PC-9 (cell line): Measurements from ENCODE around the gene DDX23. TPM values are rescaled to one million over a fixed set of nuclear protein-coding genes. Genes with fewer than 3 reads are reported as not detected.
A peak's percentile ranks its signal among the peaks of the same experiment; 100 is the strongest.

Experiments used
- BruUV-seq: library from RNA; stranded (reverse); fragments of 400-500 nt; replicated peaks from 2 replicates; lab custom pipeline; 2021; lab: Mats Ljungman, UMichigan
- CTCF ChIA-PET: fragments of 300-600 bp; sonication (Branson Sonifier 250); formaldehyde crosslinking; loops from one replicate; lab custom pipeline; 2022; ENCODE audit warnings: antibody characterized with exemption; lab: Charles Lee
- POLR2A ChIA-PET: fragments of 300-600 bp; sonication (Branson Sonifier 250); formaldehyde crosslinking; loops from one replicate; lab custom pipeline; 2022; ENCODE audit warnings: antibody characterized with exemption; ENCODE audit not compliant: unreplicated experiment; lab: Charles Lee
- DNase-seq, 2 experiments: peaks; one replicate each; pipeline versions ENCODE4 v3.0.0 to v3.0.0-alpha.2; 2015 to 2022; ENCODE audit warnings: mixed read lengths in 1 of 2
- H2AFZ ChIP-seq: fragments of 200-600 bp; sonication (generic); 2 replicates; pipeline ENCODE4 v1.8.1; 2017; ENCODE audit warnings: antibody characterized with exemption
- H3F3A ChIP-seq: fragments of 200-600 bp; sonication (generic); 2 replicates; pipeline ENCODE4 v1.8.1; 2017; ENCODE audit warnings: antibody characterized with exemption, mild to moderate bottlenecking, low read depth; ENCODE audit not compliant: insufficient read depth
- H3K27ac ChIP-seq: fragments of 200-600 bp; sonication (generic); 2 replicates; pipeline ENCODE4 v1.6.1; 2016; ENCODE audit warnings: mixed run types
- H3K27me3 ChIP-seq: fragments of 200-600 bp; sonication (generic); 2 replicates; pipeline ENCODE4 v1.6.1; 2016; ENCODE audit warnings: low read depth, mixed run types; ENCODE audit not compliant: insufficient read depth
- H3K36me3 ChIP-seq: fragments of 200-600 bp; sonication (generic); 2 replicates; pipeline ENCODE4 v1.6.1; 2016; ENCODE audit warnings: low read depth, mixed run types
- H3K4me1 ChIP-seq: fragments of 200-600 bp; sonication (generic); replicated peaks from 2 replicates; pipeline ENCODE4 v1.6.1; 2016; ENCODE audit warnings: mixed run types; ENCODE audit not compliant: insufficient read depth
- H3K4me2 ChIP-seq: fragments of 200-600 bp; sonication (generic); 2 replicates; pipeline ENCODE4 v1.6.1; 2017; ENCODE audit warnings: mixed run types
- H3K4me3 ChIP-seq: fragments of 200-600 bp; sonication (generic); 2 replicates; pipeline ENCODE4 v1.6.1; 2016; ENCODE audit warnings: mixed run types
- H3K79me2 ChIP-seq: fragments of 200-600 bp; sonication (generic); 2 replicates; pipeline ENCODE4 v1.6.1; 2017; ENCODE audit warnings: low read depth, mixed run types
- H3K9me2 ChIP-seq: fragments of 200-600 bp; sonication (generic); 2 replicates; pipeline ENCODE4 v1.8.1; 2017; ENCODE audit warnings: mild to moderate bottlenecking; ENCODE audit not compliant: insufficient read depth
- H3K9me3 ChIP-seq: fragments of 200-600 bp; sonication (generic); 2 replicates; pipeline ENCODE4 v1.8.1; 2016; ENCODE audit warnings: low read depth; ENCODE audit not compliant: insufficient read depth
- H4K20me1 ChIP-seq: fragments of 200-600 bp; sonication (generic); 2 replicates; pipeline ENCODE4 v1.8.1; 2017; ENCODE audit not compliant: insufficient read depth
- EZH2 ChIP-seq: fragments of 200-600 bp; sonication (generic); IDR thresholded peaks from 2 replicates; pipeline ENCODE4 v1.8.0; 2017; ENCODE audit warnings: antibody characterized with exemption, low read depth
- intact Hi-C: fragments of 100-400 bp; cut with micrococcal nuclease; formaldehyde crosslinking; loops from one replicate; pipeline ENCODE4 v1.10.0; 2022; ENCODE audit not compliant: unreplicated experiment
- total RNA-seq: library from RNA; stranded (reverse); gene quantifications from 2 replicates; pipeline ENCODE4 v1.2.3, GENCODE V29; 2021
- TF ChIP-seq, protein P1 (sequence below): fragments of 200-600 bp; sonication (generic); conservative IDR thresholded peaks from 2 replicates; pipeline ENCODE4 v1.6.1; 2017; ENCODE audit warnings: mixed run types, antibody characterized with exemption, mild to moderate bottlenecking, moderate library complexity

Gene DDX23
- total RNA-seq, 1 experiment from 2014 or later: 91.4 TPM

DNA sequence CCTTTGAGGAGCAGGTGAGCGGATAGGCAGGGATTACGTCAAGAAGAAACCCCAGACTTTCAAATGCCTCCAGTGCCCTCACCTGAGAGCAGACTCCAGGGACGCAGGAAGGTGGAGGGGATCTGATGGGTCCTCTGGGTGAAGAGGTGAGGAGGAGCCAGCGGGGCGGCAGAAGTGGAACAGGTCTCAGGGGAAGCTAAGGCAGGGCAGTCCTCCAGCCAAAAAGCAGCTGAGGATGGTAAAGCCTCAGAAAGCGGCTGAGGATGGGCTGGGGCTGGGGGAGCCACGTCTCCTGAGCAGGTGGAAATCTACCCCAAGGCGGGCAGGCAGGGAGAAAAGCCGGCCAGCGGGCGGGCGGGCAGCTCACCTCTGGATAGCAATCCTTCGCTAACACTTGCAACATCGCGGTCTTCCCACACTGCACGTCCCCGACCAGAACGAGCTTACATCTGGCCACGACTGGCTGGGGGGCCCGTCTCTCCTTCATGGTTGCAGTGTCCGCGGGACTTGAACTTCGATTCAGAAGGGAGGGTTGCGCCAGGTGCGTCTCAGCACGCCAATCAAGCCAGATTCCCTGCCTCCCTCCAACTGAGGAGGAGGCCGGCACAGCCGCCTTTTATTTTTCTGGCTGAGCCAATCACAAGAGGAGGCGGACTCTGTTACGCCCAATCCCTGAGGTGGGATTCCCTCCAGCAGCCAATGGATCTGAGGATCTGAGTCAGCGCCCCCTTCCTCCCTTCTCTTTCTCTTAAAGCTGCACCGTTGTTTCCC is 13.5 kb upstream of the DDX23 start, which contains the start of gene RND1:
Gene RND1 (minus strand): TSS at position 590 of the 771 bp plus-strand sequence. CDS start 103 bp downstream, at position 487.
- peak; percentile 83 to 87 for DNase-seq
- CTCF ChIA-PET: interaction anchor here (0.6 to 2.4 kb wide), 3 partner anchors 12 to 256 kb away, joined by 3 to 10 read pairs (median 9); no protein-coding TSS in a partner anchor
- 0 out of 2 replicates have a peak, but pooled peaks cover 5% of the 10 kb centered on the region for H3F3A ChIP-seq
- BruUV-seq: TSS peak; percentile 55
- TF ChIP-seq EZH2: no peak
- TF ChIP-seq, protein P1, sequence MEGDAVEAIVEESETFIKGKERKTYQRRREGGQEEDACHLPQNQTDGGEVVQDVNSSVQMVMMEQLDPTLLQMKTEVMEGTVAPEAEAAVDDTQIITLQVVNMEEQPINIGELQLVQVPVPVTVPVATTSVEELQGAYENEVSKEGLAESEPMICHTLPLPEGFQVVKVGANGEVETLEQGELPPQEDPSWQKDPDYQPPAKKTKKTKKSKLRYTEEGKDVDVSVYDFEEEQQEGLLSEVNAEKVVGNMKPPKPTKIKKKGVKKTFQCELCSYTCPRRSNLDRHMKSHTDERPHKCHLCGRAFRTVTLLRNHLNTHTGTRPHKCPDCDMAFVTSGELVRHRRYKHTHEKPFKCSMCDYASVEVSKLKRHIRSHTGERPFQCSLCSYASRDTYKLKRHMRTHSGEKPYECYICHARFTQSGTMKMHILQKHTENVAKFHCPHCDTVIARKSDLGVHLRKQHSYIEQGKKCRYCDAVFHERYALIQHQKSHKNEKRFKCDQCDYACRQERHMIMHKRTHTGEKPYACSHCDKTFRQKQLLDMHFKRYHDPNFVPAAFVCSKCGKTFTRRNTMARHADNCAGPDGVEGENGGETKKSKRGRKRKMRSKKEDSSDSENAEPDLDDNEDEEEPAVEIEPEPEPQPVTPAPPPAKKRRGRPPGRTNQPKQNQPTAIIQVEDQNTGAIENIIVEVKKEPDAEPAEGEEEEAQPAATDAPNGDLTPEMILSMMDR: no peak
- 0 out of 2 replicates have a peak, but pooled peaks cover 4% of the 10 kb centered on the region for H3K27me3 ChIP-seq
- peak within 1 kb of the TSS; percentile 89 for H3K4me2 ChIP-seq
- H2AFZ ChIP-seq: peak within 1 kb of the TSS; percentile 79
- H3K9me2 ChIP-seq: no peaks in the 10 kb centered on the region
- intact Hi-C loops: loop anchor here (1.0 kb wide), 1 partner anchor 17 kb away; no protein-coding TSS in a partner anchor
- no peaks in the 10 kb centered on the region for H4K20me1 ChIP-seq
- no peaks in the 10 kb centered on the region for H3K9me3 ChIP-seq
- no peaks in the 10 kb centered on the region for H3K79me2 ChIP-seq
- POLR2A ChIA-PET: interaction anchor here (0.5 to 0.7 kb wide), 7 partner anchors 16 to 648 kb away, joined by 4 to 15 read pairs (median 4); partner anchors contain the start of gene KANSL2
- H3K36me3 ChIP-seq: no peaks in the 10 kb centered on the region
- H3K4me1 ChIP-seq: peaks cover 22% of the 10 kb centered on the region
- 0 out of 2 replicates have a peak within 1 kb of the TSS, but pooled peaks have one; percentile 36 for H3K27ac ChIP-seq
- H3K4me3 ChIP-seq: peak within 1 kb of the TSS; percentile 56

DNA sequence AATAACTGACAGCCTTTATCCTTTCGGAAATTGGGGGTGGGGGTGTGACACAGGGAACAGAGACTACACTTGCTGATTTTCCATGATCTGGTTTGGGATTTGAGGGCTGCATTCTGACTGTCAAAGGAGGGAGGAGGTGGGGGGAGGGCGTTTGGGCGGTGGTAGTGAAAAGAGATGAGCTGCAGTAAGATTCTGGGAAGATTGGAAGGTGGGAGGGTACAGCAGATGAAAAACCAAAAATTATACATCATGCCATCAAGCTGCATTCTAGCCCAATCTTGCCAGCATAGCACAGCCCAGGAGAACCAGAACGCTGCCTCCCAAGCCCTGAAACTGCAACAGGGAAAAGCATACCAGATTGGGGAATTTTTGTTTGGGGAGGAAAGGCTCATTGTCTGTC is 11.3 kb upstream of the DDX23 start:
- Histone ChIP-seq H3K9me3 (no peaks in the 10 kb centered on the region), H3F3A (0 out of 2 replicates have a peak, but pooled peaks cover 5% of the 10 kb centered on the region), H3K4me1 (peaks cover 22% of the 10 kb centered on the region), H3K79me2 (no peaks in the 10 kb centered on the region), H3K27me3 (0 out of 2 replicates have a peak, but pooled peaks cover 4% of the 10 kb centered on the region), H3K36me3 (no peaks in the 10 kb centered on the region), H3K9me2 (no peaks in the 10 kb centered on the region), H3K4me2 (no peak overlapping the region), H4K20me1 (no peaks in the 10 kb centered on the region), H3K27ac (no peak overlapping the region), H3K4me3 (no peak overlapping the region), H2AFZ (no peak overlapping the region)
- no peak for TF ChIP-seq EZH2
- TF ChIP-seq, protein P1: no peak
- no peak for DNase-seq
- POLR2A ChIA-PET: interaction anchor here (0.6 kb wide), 1 partner anchor 20 kb away, joined by 3 read pairs; no protein-coding TSS in a partner anchor
- intact Hi-C loops: no loop called here
- CTCF ChIA-PET: no interaction called here
- no TSS peak for BruUV-seq

DNA sequence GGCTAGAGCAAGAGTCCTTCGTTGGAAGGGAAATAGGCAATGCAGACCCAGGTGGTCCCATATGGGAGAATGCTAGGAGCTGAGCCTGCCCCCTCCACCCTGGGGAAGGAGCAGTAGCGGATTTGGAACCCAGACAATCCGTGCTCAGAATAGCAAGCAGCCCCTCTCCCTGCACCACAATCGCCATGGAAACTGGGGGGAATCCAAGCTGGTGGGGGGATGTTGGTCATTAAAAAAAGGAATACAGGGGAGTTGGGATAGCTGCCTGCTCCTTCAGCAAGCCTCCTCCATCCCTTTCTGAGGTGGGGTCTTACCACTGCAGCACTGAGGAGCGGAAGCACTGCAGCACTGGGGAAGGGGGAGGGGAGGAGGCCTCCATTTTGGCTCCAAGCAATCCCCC is 10.8 kb upstream of the DDX23 start:
- no peaks in the 10 kb centered on the region for H3K36me3 ChIP-seq
- intact Hi-C loops: no loop called here
- H3K4me3 ChIP-seq: no peak overlapping the region
- H3K27me3 ChIP-seq: 0 out of 2 replicates have a peak, but pooled peaks cover 4% of the 10 kb centered on the region
- H3K9me2 ChIP-seq: no peaks in the 10 kb centered on the region
- no peaks in the 10 kb centered on the region for H3K79me2 ChIP-seq
- BruUV-seq: no TSS peak
- peaks cover 22% of the 10 kb centered on the region for H3K4me1 ChIP-seq
- H4K20me1 ChIP-seq: no peaks in the 10 kb centered on the region
- POLR2A ChIA-PET: no interaction called here
- H3K4me2 ChIP-seq: no peak overlapping the region
- H3K27ac ChIP-seq: no peak overlapping the region
- no peaks in the 10 kb centered on the region for H3K9me3 ChIP-seq
- H3F3A ChIP-seq: 0 out of 2 replicates have a peak, but pooled peaks cover 5% of the 10 kb centered on the region
- DNase-seq: no peak
- H2AFZ ChIP-seq: no peak overlapping the region
- CTCF ChIA-PET: no interaction called here
- TF ChIP-seq, protein P1: no peak
- TF ChIP-seq EZH2: no peak
